Measurements from ENCODE around the gene POU6F2.
"Not testable (repeated sequence)": the region's sequence is repeated elsewhere in the genome, so short reads cannot be mapped to it uniquely, and the experiment has no call there.

Gene POU6F2

DNA sequence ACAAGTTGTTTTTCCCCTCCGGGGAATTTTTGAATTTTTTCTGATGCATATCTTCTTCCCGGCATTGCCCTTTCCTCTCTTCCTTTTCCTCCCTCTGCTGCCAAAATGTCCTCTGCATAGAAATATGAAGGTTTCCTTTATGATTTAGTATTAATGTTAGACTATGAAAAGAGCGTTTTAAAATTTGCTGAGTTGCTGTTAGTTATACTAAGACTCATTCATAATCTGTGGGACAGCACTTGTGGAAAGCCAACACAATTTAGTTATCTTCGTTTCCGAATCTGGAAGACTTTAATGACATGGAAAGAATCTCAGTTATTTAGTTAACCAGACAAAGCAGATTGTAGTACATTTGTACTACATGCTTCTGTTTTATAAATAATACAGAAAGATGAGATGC lies 25.0 kb downstream of the POU6F2 start:
- DNase-seq, result no peak

DNA sequence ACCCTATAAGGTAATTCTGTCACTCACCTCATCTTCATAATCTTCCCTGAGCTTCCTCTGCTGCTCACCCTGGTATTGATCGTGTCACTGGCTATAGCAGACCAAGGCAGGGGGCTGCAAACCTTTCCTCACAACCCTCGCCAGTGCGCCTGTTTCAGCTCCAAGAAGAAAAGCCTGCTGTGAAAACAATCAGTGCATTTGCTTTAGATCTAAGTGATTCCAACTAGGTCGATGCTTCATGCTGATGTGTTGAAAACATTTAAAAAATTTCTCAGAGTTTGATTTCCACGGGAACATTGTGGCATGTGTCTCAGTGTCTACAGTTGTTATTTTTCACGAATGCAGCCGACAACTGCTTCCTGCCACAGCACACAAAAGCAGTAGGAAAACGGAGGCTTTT lies 27.3 kb downstream of the POU6F2 start:
- no peak for DNase-seq

GRCh38 chr7:39005461-39005860 lies 27.8 kb downstream of the POU6F2 start:
- DNase-seq, result no peak

DNA sequence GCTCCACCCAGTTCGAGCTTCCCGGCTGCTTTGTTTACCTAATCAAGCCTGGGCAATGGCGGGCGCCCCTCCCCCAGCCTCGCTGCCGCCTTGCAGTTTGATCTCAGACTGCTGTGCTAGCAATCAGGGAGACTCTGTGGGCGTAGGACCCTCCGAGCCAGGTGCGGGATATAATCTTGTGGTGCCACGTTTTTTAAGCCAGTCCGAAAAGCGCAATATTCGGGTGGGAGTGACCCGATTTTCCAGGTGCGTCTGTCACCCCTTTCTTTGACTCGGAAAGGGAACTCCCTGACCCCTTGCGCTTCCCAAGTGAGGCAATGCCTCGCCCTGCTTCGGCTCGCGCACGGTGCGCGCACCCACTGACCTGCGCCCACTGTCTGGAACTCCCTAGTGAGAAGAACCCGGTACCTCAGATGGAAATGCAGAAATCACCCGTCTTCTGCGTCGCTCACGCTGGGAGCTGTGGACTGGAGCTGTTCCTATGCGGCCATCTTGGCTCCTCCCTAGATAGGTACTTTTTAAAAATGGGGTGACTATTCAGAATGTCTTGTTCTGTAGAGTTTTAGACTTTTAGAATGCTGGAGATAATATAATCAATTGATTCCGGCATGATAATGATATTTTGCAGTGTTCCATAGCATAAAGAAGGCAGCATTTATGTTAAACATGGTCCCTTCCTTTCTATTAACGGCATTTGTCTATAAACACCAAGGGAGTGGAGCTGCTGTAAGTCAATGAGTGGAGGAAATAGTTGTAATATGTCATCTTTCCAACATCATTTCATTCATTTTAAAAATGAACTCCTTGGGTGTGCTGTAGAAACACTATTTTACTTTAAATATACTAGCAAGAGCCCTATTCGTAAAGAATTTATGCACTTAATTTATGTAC lies 35.6 kb downstream of the POU6F2 start:
- not testable (repeated sequence) for DNase-seq

GRCh38 chr7:39016609-39017008 lies 38.9 kb downstream of the POU6F2 start:
- DNase-seq, result no peak

- no peak for DNase-seq
Measured at GRCh38 chr7:39017369-39017915, 39.7 kb downstream of the POU6F2 start.

GRCh38 chr7:39022796-39023195 lies 45.1 kb downstream of the POU6F2 start:
- DNase-seq, result no peak

GRCh38 chr7:39027491-39027890 lies 49.8 kb downstream of the POU6F2 start:
- DNase-seq, result no peak

DNA sequence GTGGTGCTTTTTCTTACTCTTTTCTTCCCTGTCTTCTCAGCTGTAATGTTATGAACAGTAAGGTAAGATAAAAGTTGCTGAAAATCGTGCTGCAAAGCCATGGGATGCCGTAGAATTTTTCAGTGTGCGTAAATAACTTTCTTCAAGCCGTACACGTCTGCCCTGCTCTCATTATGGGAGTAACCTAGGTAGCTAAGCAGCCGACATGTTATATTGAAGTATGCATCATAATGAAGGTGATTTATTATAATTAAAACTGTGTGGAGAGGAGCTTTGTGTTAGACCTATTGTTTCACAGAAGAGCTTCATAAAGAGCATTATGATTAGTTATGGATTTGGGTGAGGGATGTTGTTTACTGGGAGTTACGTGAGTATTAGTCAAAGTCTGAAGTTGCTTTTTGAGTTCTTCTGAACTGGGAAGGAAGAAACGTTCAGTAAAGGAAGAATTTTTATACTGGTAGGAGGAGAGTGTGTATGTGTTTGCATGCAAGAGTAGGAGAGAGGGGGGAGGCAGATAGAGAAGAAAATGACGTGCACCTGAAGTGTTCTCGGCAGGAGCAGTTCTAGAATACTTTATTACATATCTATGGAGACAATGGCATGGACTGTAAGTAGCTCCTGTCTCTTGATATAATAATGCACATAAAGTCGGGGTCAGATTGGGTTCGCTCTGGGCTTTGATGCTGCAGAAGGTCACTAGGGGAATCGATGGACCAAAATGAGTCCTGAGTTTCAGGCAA lies 56.3 kb downstream of the POU6F2 start:
- no peak for DNase-seq

DNA sequence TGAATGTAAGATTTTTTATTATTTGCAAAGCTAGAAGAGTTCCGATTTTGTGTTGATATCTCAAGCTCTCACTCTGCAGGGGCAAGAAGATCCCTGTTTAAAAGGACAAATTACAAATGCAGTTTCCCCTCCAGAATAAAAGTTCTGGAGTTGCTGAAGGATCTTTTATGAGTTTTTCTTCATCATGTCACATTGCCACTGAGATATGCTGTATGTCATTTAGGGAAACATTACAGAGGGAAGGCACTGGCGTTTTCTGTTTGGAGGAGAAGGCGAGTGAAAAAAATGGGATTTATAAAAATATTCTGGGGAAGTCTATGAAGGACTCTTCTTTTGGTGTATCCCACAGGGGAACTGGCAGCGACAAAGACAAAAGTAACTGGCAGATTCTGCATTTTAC lies 57.4 kb downstream of the POU6F2 start:
- no peak for DNase-seq

DNA sequence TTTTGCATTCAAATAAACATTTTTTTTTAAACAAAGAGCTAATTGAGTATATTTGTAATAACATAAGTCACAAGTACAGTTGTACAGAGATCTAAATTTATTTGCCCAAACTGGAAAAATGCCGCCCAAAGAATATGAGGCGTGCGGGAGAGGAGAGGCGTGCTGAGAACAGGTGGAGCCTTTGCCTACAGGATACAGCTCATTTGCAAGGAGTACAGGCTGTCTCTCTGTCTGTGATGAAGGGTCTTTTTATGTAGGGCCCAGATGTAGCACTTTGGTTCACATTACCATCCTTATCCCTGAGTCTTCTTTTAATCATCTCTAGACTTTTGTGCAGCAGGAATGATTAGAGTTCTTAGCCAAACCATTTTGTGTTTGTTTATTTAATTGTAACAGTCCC lies 58.2 kb downstream of the POU6F2 start:
- DNase-seq, result no peak

DNA sequence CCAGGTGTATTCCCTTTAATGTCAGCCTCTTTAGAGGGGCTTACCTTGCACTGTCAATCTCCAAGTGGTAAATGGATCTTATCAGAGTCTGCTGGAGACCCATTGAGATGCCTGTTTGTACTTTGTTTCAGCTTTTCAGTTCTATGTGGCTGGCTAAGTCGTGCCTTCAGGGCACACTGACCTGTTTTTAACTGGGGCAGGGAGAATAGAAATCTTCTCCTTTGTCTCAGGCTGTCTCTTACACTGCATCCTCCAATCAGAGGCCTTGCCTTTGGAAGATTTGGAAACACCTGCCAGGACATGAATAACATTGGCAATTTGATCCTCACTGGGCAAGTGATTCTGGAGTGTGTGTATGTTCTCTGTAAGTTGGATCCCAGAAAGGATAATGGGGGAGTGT lies 65.0 kb downstream of the POU6F2 start:
- DNase-seq, result no peak

- DNase-seq, result no peak
Measured at GRCh38 chr7:39043531-39043930, 65.8 kb downstream of the POU6F2 start.

GRCh38 chr7:39044489-39044888 lies 66.8 kb downstream of the POU6F2 start:
- no peak for DNase-seq

GRCh38 chr7:39045231-39045630 lies 67.5 kb downstream of the POU6F2 start:
- no peak for DNase-seq

GRCh38 chr7:39051279-39051678 lies 73.6 kb downstream of the POU6F2 start:
- no peak for DNase-seq

- no peak for DNase-seq
Measured at GRCh38 chr7:39051707-39052106, 74.0 kb downstream of the POU6F2 start.

- no peak for DNase-seq
Measured at GRCh38 chr7:39054731-39055130, 77.0 kb downstream of the POU6F2 start.

- no peak for DNase-seq
Measured at GRCh38 chr7:39056153-39056552, 78.4 kb downstream of the POU6F2 start.

DNA sequence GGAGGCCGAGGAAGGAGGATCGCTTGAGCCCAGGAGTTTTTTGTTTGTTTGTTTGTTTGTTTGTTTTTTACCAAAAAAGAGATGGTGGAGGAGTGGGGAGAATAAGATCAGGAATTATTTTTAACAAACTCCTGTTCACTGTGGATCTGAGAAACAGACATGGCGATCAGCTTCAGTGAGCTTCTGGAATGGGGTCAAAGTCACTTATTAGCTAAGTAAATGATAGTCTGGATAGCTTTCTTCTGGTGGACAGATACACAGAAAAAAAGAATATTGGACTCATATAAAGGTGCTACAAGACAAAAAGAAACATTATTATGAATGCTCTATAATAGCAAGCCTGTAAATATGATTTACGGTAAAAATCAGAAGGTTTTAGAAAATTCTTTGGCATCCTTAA lies 85.1 kb downstream of the POU6F2 start:
- DNase-seq, result no peak

GRCh38 chr7:39069031-39069430 lies 91.3 kb downstream of the POU6F2 start:
- DNase-seq, result no peak

GRCh38 chr7:39069896-39070881 lies 92.5 kb downstream of the POU6F2 start:
- DNase-seq, result no peak

DNA sequence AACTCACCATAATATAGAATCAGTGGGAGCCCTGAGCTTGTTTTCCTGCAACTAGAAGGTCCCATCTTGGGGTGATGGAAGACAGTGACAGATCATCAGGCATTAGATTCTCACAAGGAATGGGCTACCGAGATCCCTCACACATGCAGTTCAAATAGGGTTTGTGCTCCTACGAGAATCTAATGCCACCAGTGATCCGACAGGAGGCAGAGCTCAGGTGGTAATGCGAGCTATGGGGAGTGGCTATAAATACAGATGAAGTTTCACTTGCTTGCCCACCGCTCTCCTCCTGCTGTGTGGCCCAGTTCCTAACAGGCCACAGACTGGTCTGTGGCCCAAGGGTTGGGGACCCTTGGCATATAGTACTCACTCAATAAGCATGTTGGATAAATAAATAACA lies 93.4 kb downstream of the POU6F2 start:
- DNase-seq, result no peak

Measured in NCI-H1048 (cell line).